HL-60 (cell line): ENCODE results near the gene PTCHD1.

Experiments
- DNase-seq, 2 experiments: peaks; one replicate each; pipeline ENCODE4 v3.0.0-alpha.2; 2010 to 2020; ENCODE audit warnings: low read depth in 1 of 2, low spot score in 1 of 2
- H3K27ac ChIP-seq: fragments of 250-450 bp; sonication (Bioruptor Pico); replicated peaks from 2 replicates; pipeline ENCODE4 v1.5.1; 2020; ENCODE audit warnings: mild to moderate bottlenecking, moderate library complexity
- H3K27me3 ChIP-seq: fragments of 250-450 bp; sonication (Bioruptor Pico); 2 replicates; pipeline ENCODE4 v1.5.1; 2021; ENCODE audit warnings: mild to moderate bottlenecking, moderate library complexity; ENCODE audit not compliant: insufficient read depth, poor library complexity, severe bottlenecking
- H3K4me3 ChIP-seq: replicated peaks from 2 replicates; pipeline ENCODE4 v1.5.1; 2011; ENCODE audit warnings: mild to moderate bottlenecking, control low read depth, low read length; ENCODE audit not compliant: insufficient read depth
- GABPA ChIP-seq: IDR thresholded peaks from 2 replicates; pipeline ENCODE4 v1.6.1; 2012; ENCODE audit warnings: low read depth
- POLR2AphosphoS5 ChIP-seq: IDR thresholded peaks from 2 replicates; pipeline ENCODE4 v1.6.1; 2012; ENCODE audit warnings: low read depth
- SPI1 ChIP-seq: IDR thresholded peaks from 2 replicates; pipeline ENCODE4 v1.6.1; 2012; ENCODE audit warnings: low read depth, mild to moderate bottlenecking, borderline replicate concordance
- TF ChIP-seq, protein P1 (sequence below): IDR thresholded peaks from one replicate; pipeline ENCODE4 v1.5.1; 2011; ENCODE audit warnings: low read length, control low read depth, inconsistent platforms; ENCODE audit not compliant: insufficient read depth
- TF ChIP-seq, protein P2 (sequence below): IDR thresholded peaks from 2 replicates; pipeline ENCODE4 v1.6.1; 2012; ENCODE audit warnings: low read depth; ENCODE audit not compliant: insufficient replicate concordance

Gene PTCHD1

GRCh38 chrX:23332101-23332887, 2.4 kb upstream of the PTCHD1 start:
- Histone ChIP-seq H3K27ac (no peak overlapping the region), H3K27me3 (peaks cover 33% of the 10 kb centered on the region), H3K4me3 (no peak overlapping the region)
- TF ChIP-seq, protein P1, sequence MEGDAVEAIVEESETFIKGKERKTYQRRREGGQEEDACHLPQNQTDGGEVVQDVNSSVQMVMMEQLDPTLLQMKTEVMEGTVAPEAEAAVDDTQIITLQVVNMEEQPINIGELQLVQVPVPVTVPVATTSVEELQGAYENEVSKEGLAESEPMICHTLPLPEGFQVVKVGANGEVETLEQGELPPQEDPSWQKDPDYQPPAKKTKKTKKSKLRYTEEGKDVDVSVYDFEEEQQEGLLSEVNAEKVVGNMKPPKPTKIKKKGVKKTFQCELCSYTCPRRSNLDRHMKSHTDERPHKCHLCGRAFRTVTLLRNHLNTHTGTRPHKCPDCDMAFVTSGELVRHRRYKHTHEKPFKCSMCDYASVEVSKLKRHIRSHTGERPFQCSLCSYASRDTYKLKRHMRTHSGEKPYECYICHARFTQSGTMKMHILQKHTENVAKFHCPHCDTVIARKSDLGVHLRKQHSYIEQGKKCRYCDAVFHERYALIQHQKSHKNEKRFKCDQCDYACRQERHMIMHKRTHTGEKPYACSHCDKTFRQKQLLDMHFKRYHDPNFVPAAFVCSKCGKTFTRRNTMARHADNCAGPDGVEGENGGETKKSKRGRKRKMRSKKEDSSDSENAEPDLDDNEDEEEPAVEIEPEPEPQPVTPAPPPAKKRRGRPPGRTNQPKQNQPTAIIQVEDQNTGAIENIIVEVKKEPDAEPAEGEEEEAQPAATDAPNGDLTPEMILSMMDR, result no peak
- TF ChIP-seq, protein P2, sequence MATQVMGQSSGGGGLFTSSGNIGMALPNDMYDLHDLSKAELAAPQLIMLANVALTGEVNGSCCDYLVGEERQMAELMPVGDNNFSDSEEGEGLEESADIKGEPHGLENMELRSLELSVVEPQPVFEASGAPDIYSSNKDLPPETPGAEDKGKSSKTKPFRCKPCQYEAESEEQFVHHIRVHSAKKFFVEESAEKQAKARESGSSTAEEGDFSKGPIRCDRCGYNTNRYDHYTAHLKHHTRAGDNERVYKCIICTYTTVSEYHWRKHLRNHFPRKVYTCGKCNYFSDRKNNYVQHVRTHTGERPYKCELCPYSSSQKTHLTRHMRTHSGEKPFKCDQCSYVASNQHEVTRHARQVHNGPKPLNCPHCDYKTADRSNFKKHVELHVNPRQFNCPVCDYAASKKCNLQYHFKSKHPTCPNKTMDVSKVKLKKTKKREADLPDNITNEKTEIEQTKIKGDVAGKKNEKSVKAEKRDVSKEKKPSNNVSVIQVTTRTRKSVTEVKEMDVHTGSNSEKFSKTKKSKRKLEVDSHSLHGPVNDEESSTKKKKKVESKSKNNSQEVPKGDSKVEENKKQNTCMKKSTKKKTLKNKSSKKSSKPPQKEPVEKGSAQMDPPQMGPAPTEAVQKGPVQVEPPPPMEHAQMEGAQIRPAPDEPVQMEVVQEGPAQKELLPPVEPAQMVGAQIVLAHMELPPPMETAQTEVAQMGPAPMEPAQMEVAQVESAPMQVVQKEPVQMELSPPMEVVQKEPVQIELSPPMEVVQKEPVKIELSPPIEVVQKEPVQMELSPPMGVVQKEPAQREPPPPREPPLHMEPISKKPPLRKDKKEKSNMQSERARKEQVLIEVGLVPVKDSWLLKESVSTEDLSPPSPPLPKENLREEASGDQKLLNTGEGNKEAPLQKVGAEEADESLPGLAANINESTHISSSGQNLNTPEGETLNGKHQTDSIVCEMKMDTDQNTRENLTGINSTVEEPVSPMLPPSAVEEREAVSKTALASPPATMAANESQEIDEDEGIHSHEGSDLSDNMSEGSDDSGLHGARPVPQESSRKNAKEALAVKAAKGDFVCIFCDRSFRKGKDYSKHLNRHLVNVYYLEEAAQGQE, result no peak
- TF ChIP-seq SPI1 (no peak), POLR2AphosphoS5 (no peak)
- DNase-seq, result no peak

- Histone ChIP-seq H3K4me3 (no peak overlapping the region), H3K27me3 (peaks cover 33% of the 10 kb centered on the region), H3K27ac (no peak overlapping the region)
- TF ChIP-seq, protein P1, result no peak
- TF ChIP-seq, protein P2, result no peak
- no peak for TF ChIP-seq POLR2AphosphoS5
- TF ChIP-seq SPI1, result no peak
- TF ChIP-seq GABPA, result no peak
- DNase-seq, result no peak
Observed at GRCh38 chrX:23332888-23333821, 1.5 kb upstream of the PTCHD1 start.

GRCh38 chrX:23333842-23334520, 668 bp upstream of the PTCHD1 start:
- no peak for DNase-seq
- Histone ChIP-seq H3K27ac (no peak overlapping the region), H3K27me3 (peaks cover 33% of the 10 kb centered on the region), H3K4me3 (no peak overlapping the region)
- TF ChIP-seq GABPA, result no peak
- TF ChIP-seq POLR2AphosphoS5, result no peak
- TF ChIP-seq, protein P1, result no peak
- TF ChIP-seq, protein P2, result no peak
- TF ChIP-seq SPI1, result no peak
